GM12878 (cell line): ENCODE measurements around the gene ANK3. TPM values are rescaled to one million over a fixed set of nuclear protein-coding genes. Genes with fewer than 3 reads are reported as not detected.

Source experiments
- ATAC-seq: fragments of 200-7000 bp; cut with Tn5 transposase; 3 replicates; pipeline ENCODE4 v1.9.1; 2020; ENCODE audit warnings: mild to moderate bottlenecking, moderate library complexity
- BruUV-seq: library from RNA; stranded (reverse); fragments of 400-500 nt; replicated peaks from 2 replicates; lab custom pipeline; 2021; lab: Mats Ljungman, UMichigan
- CTCF ChIA-PET: fragments of 300-600 bp; sonication (Branson Sonifier 250); formaldehyde crosslinking; extraction: SDS; loops from one replicate; lab custom pipeline; 2021; ENCODE audit warnings: inconsistent platforms; lab: Yijun Ruan, JAX
- POLR2A ChIA-PET: fragments of 350-600 bp; formaldehyde crosslinking; extraction: SDS; loops from one replicate; lab custom pipeline; 2021; ENCODE audit warnings: inconsistent platforms; lab: Charles Lee
- RAD21 ChIA-PET: fragments of 300-600 bp; sonication (Branson Sonifier 250); formaldehyde crosslinking; loops from one replicate; lab custom pipeline; 2023; ENCODE audit warnings: antibody characterized with exemption; ENCODE audit not compliant: unreplicated experiment; lab: Charles Lee
- SMC1A ChIA-PET: fragments of 300-600 bp; sonication (Branson Sonifier 250); formaldehyde crosslinking; loops from one replicate; lab custom pipeline; 2023; ENCODE audit not compliant: unreplicated experiment, uncharacterized antibody; lab: Charles Lee
- DNase-seq: peaks from one replicate; pipeline ENCODE4 v3.0.0-alpha.2; 2011; ENCODE audit warnings: low read depth, low spot score
- FAIRE-seq: peaks from 3 replicates; lab custom pipeline; 2011; peaks lifted over from hg19 to GRCh38; lab: Jason Lieb, UNC
- H2AFZ ChIP-seq: 2 replicates; pipeline ENCODE4 v1.6.0; 2011; ENCODE audit warnings: low read depth, low read length, control low read depth; ENCODE audit not compliant: control insufficient read depth
- H3K27ac ChIP-seq: 2 replicates; pipeline ENCODE4 v1.5.1; 2011; ENCODE audit warnings: control low read depth; ENCODE audit not compliant: control insufficient read depth, insufficient read depth
- H3K27me3 ChIP-seq, 2 experiments: replicated peaks in 1 of 2; 2 replicates each; pipeline versions ENCODE4 v1.6.0 to v1.6.1; 2011; ENCODE audit warnings: low read length in 1 of 2; ENCODE audit not compliant: control insufficient read depth in 2 of 2, insufficient read depth in 2 of 2
- H3K36me3 ChIP-seq, 2 experiments: 2 replicates each; pipeline ENCODE4 v1.5.1; 2011; ENCODE audit warnings: low read length in 1 of 2; ENCODE audit not compliant: control insufficient read depth in 2 of 2, insufficient read depth in 2 of 2
- H3K4me1 ChIP-seq: 2 replicates; pipeline ENCODE4 v1.6.1; 2011; ENCODE audit warnings: mild to moderate bottlenecking, low read length, moderate library complexity, mixed read lengths; ENCODE audit not compliant: control insufficient read depth, insufficient read depth
- H3K4me2 ChIP-seq: 2 replicates; pipeline ENCODE4 v1.6.0; 2011; ENCODE audit warnings: control low read depth; ENCODE audit not compliant: control insufficient read depth, insufficient read depth
- H3K4me3 ChIP-seq: fragments of 200-600 bp; sonication (generic); 2 replicates; pipeline ENCODE4 v1.5.1; 2016
- H3K79me2 ChIP-seq: 2 replicates; pipeline ENCODE4 v1.6.0; 2011; ENCODE audit warnings: low read length; ENCODE audit not compliant: control insufficient read depth, insufficient read depth
- H3K9ac ChIP-seq: 2 replicates; pipeline ENCODE4 v1.8.0; 2011; ENCODE audit warnings: low read length, control low read depth, mixed read lengths; ENCODE audit not compliant: control insufficient read depth, insufficient read depth
- H3K9me3 ChIP-seq: replicated peaks from 3 replicates; pipeline ENCODE4 v1.5.1; 2011; ENCODE audit warnings: mild to moderate bottlenecking, low read length; ENCODE audit not compliant: control insufficient read depth, insufficient read depth
- H4K20me1 ChIP-seq: 2 replicates; pipeline ENCODE4 v1.6.0; 2011; ENCODE audit not compliant: control insufficient read depth, insufficient read depth
- ASH2L ChIP-seq: fragments of 300-600, 200-600 bp; sonication (generic); IDR thresholded peaks from 2 replicates; pipeline ENCODE4 v1.6.1; 2017; ENCODE audit warnings: low read depth, mild to moderate bottlenecking, borderline replicate concordance
- CEBPB ChIP-seq, 2 experiments: fragments of 150-350 bp in 1 of 2; IDR thresholded peaks; 2 replicates each; pipeline ENCODE4 v1.6.1; 2012 to 2014; ENCODE audit warnings: low read depth in 2 of 2, low read length in 2 of 2, borderline replicate concordance in 1 of 2, inconsistent platforms in 1 of 2
- KDM1A ChIP-seq: fragments of 200-600 bp; sonication (generic); IDR thresholded peaks from 2 replicates; pipeline ENCODE4 v1.6.1; 2016; ENCODE audit warnings: borderline replicate concordance
- MEF2A ChIP-seq: IDR thresholded peaks from 2 replicates; pipeline ENCODE4 v1.6.1; 2011; ENCODE audit warnings: low read depth, mild to moderate bottlenecking, low read length, moderate library complexity; ENCODE audit not compliant: insufficient read depth
- NR2C1 ChIP-seq: fragments of 450-650 bp; IDR thresholded peaks from 2 replicates; pipeline ENCODE4 v1.6.1; 2017; ENCODE audit warnings: antibody characterized with exemption, mild to moderate bottlenecking, moderate library complexity
- NRF1 ChIP-seq: conservative IDR thresholded peaks from 2 replicates; pipeline ENCODE4 v1.6.1; 2011; ENCODE audit warnings: mild to moderate bottlenecking, low read depth, low read length, improper control_type of control experiment
- RFX5 ChIP-seq: IDR thresholded peaks from 2 replicates; pipeline ENCODE4 v1.6.1; 2011; ENCODE audit warnings: low read depth, low read length, improper control_type of control experiment
- SMAD5 ChIP-seq: IDR thresholded peaks from 2 replicates; pipeline ENCODE4 v1.6.1; 2016; ENCODE audit warnings: antibody characterized with exemption, low read depth
- SMC3 ChIP-seq: IDR thresholded peaks from 2 replicates; pipeline ENCODE4 v1.6.1; 2011; ENCODE audit warnings: low read length, improper control_type of control experiment, borderline replicate concordance
- SREBF1 ChIP-seq: IDR thresholded peaks from 2 replicates; pipeline ENCODE4 v1.6.1; 2012; ENCODE audit warnings: mild to moderate bottlenecking, low read length
- WGBS: methylation state at CpG from one replicate; pipeline ENCODE4 v1.1.6; 2016; ENCODE audit warnings: low lambda C conversion rate; ENCODE audit not compliant: insufficient replicate concordance, insufficient coverage; ENCODE audit errors: missing lambda C conversion rate; 5-methylcytosine and 5-hydroxymethylcytosine counted together
- in situ Hi-C: fragments of 300-500 bp; cut with MboI; formaldehyde crosslinking; loops from 9 replicates; pipeline ENCODE4 v1.14.3; 2018; ENCODE audit warnings: mixed read lengths
- intact Hi-C: fragments of 100-400 bp; cut with micrococcal nuclease; formaldehyde crosslinking; loops from one replicate; pipeline ENCODE4 v1.14.2; 2022; ENCODE audit not compliant: unreplicated experiment
- polyA plus RNA-seq, 11 experiments: library from polyadenylated mRNA; depleted of rRNA in 4 of 11; unstranded in 6 of 11; stranded (reverse) in 5 of 11; fragments of >200 nt; fragmentation: Nextera tagmentation in 4 of 11; fragmentation: Illumina TruSeq in 1 of 11; extraction: Ambion mirVana in 4 of 11; extraction: Trizol in 1 of 11; gene quantifications; 1 replicate in 1 of 11; 2 replicates in 10 of 11; pipeline versions ENCODE4 v1.2.1 to v1.2.3, GENCODE V29; 2011 to 2016; ENCODE audit warnings: inconsistent platforms in 2 of 11, missing spikeins in 2 of 11, low read depth in 1 of 11
- total RNA-seq, 4 experiments: library from RNA; depleted of rRNA in 3 of 4; stranded (reverse); fragments of >200 nt in 3 of 4; fragmentation: Illumina TruSeq in 1 of 4; extraction: Trizol in 1 of 4; gene quantifications; 2 replicates each; pipeline versions ENCODE4 v1.2.1 to v1.2.3, GENCODE V29; 2013 to 2021
- TF ChIP-seq, protein P1 (sequence below): IDR thresholded peaks from 2 replicates; pipeline ENCODE4 v1.6.1; 2012; ENCODE audit warnings: improper control_type of control experiment, low read depth, low read length; ENCODE audit not compliant: insufficient replicate concordance

The ANK3 gene
- total and polyA plus RNA-seq, 10 of the 15 experiments (the other 5 are each of a cell fraction or from before 2014, with no cell fraction given), result 0.06 to 0.82 (median 0.20) TPM; not detected in 2

DNA sequence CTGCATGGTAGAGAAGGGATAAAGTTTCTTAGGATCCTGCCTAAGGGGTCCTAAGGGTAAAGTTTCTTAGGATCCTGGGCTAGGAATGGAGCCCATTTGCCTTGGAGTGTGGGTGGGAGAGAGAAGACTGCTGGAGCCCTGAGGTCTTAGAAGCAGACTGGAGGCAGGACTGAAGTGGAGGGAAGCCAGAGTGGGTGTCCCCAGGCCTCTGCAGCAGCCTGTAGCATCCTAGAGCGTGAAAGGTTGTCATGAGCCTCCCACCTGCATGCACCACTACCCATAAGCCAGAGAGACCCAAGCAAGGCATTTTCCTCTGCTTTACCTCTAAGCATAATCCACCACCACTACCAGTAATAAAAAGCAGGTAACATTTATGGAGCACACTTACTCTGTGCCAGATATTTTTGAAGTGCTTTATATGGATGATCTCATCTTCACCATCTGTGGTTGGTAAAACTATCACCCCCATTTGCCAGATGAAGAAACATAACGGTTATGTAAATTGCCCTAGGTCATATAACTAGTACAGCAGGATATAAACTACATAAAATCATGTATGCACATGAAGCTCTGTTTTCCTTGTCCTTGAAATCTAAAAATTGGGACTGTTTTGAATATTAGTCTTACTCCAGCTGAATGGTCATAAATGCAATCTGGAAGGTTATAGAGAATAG is 379.8 kb downstream of the ANK3 start:
- ChIA-PET CTCF (no interaction called here), POLR2A (no interaction called here), RAD21 (no interaction called here), SMC1A (no interaction called here)
- FAIRE-seq (no peak), ATAC-seq (no peak), DNase-seq (no peak)
- H3K4me2 ChIP-seq, result no peak overlapping the region
- H3K27ac ChIP-seq, result no peak overlapping the region
- WGBS, result 0% methylated on average over 2 of the region's 2 CpGs
- TF ChIP-seq RFX5 (no peak), SMAD5 (no peak), CEBPB (IDR thresholded peaks at IDR 0.05; ENCODE audit: borderline replicate concordance in 1 of 2, low read depth in 2 of 2, low read length in 2 of 2) (no peak), KDM1A (no peak), NR2C1 (no peak), ASH2L (no peak), SREBF1 (no peak), SMC3 (no peak), MEF2A (no peak), NRF1 (no peak)
- TF ChIP-seq, protein P1, sequence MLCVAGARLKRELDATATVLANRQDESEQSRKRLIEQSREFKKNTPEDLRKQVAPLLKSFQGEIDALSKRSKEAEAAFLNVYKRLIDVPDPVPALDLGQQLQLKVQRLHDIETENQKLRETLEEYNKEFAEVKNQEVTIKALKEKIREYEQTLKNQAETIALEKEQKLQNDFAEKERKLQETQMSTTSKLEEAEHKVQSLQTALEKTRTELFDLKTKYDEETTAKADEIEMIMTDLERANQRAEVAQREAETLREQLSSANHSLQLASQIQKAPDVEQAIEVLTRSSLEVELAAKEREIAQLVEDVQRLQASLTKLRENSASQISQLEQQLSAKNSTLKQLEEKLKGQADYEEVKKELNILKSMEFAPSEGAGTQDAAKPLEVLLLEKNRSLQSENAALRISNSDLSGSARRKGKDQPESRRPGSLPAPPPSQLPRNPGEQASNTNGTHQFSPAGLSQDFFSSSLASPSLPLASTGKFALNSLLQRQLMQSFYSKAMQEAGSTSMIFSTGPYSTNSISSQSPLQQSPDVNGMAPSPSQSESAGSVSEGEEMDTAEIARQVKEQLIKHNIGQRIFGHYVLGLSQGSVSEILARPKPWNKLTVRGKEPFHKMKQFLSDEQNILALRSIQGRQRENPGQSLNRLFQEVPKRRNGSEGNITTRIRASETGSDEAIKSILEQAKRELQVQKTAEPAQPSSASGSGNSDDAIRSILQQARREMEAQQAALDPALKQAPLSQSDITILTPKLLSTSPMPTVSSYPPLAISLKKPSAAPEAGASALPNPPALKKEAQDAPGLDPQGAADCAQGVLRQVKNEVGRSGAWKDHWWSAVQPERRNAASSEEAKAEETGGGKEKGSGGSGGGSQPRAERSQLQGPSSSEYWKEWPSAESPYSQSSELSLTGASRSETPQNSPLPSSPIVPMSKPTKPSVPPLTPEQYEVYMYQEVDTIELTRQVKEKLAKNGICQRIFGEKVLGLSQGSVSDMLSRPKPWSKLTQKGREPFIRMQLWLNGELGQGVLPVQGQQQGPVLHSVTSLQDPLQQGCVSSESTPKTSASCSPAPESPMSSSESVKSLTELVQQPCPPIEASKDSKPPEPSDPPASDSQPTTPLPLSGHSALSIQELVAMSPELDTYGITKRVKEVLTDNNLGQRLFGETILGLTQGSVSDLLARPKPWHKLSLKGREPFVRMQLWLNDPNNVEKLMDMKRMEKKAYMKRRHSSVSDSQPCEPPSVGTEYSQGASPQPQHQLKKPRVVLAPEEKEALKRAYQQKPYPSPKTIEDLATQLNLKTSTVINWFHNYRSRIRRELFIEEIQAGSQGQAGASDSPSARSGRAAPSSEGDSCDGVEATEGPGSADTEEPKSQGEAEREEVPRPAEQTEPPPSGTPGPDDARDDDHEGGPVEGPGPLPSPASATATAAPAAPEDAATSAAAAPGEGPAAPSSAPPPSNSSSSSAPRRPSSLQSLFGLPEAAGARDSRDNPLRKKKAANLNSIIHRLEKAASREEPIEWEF, result no peak
- no peak overlapping the region for H3K9ac ChIP-seq
- H3K4me1 ChIP-seq, result no peaks in the 10 kb centered on the region
- no peaks in the 10 kb centered on the region for H3K36me3 ChIP-seq
- no peaks in the 10 kb centered on the region for H3K79me2 ChIP-seq
- in situ Hi-C loops (no loop called here), intact Hi-C loops (no loop called here)
- no peaks in the 10 kb centered on the region for H3K9me3 ChIP-seq
- H3K4me3 ChIP-seq, result no peak overlapping the region
- H2AFZ ChIP-seq, result no peak overlapping the region
- BruUV-seq, result no TSS peak
- peaks cover 0 to 2% of the 10 kb centered on the region in 2 experiments; a peak in 1 of 4 replicates for H3K27me3 ChIP-seq
- no peaks in the 10 kb centered on the region for H4K20me1 ChIP-seq
